Hepatocyte (in vitro differentiated cells): ENCODE results near the gene AP1S3. TPM values are rescaled to one million over a fixed set of nuclear protein-coding genes. Genes with fewer than 3 reads are reported as not detected.

Source experiments
- DNase-seq: peaks from one replicate; pipeline ENCODE4 v3.0.0-alpha.2; 2016; ENCODE audit warnings: low spot score
- H2AFZ ChIP-seq: fragments of 200-600 bp; sonication (generic); 2 replicates; pipeline ENCODE4 v1.6.0; 2016; ENCODE audit warnings: antibody characterized with exemption, mild to moderate bottlenecking
- H3K27ac ChIP-seq: fragments of 200-600 bp; sonication (generic); 2 replicates; pipeline ENCODE4 v1.5.1; 2016; ENCODE audit warnings: mild to moderate bottlenecking
- H3K27me3 ChIP-seq: fragments of 200-600 bp; sonication (generic); 2 replicates; pipeline ENCODE4 v1.6.1; 2016
- H3K36me3 ChIP-seq: fragments of 200-600 bp; sonication (generic); replicated peaks from 2 replicates; pipeline ENCODE4 v1.5.1; 2016; ENCODE audit warnings: low read depth; ENCODE audit not compliant: insufficient read depth
- H3K4me1 ChIP-seq: fragments of 200-600 bp; sonication (generic); 2 replicates; pipeline ENCODE4 v1.5.1; 2016; ENCODE audit warnings: mild to moderate bottlenecking, moderate library complexity; ENCODE audit not compliant: insufficient read depth
- H3K4me2 ChIP-seq: fragments of 200-600 bp; sonication (generic); 2 replicates; pipeline ENCODE4 v1.6.0; 2016
- H3K4me3 ChIP-seq: fragments of 200-600 bp; sonication (generic); 2 replicates; pipeline ENCODE4 v1.5.1; 2016; ENCODE audit warnings: mild to moderate bottlenecking
- H3K79me2 ChIP-seq: fragments of 200-600 bp; sonication (generic); 2 replicates; pipeline ENCODE4 v1.6.0; 2017; ENCODE audit warnings: mild to moderate bottlenecking
- H3K9me2 ChIP-seq: fragments of 200-600 bp; sonication (generic); replicated peaks from 2 replicates; pipeline ENCODE4 v1.6.0; 2017; ENCODE audit warnings: mild to moderate bottlenecking; ENCODE audit not compliant: insufficient read depth
- H3K9me3 ChIP-seq: fragments of 200-600 bp; sonication (generic); 2 replicates; pipeline ENCODE4 v1.5.1; 2016; ENCODE audit warnings: low read depth, mild to moderate bottlenecking
- H4K20me1 ChIP-seq: fragments of 200-600 bp; sonication (generic); 2 replicates; pipeline ENCODE4 v1.6.0; 2016; ENCODE audit warnings: mild to moderate bottlenecking; ENCODE audit not compliant: insufficient read depth, poor library complexity, severe bottlenecking
- EZH2 ChIP-seq: fragments of 200-600 bp; sonication (generic); IDR thresholded peaks from 2 replicates; pipeline ENCODE4 v1.6.1; 2016; ENCODE audit warnings: antibody characterized with exemption, mild to moderate bottlenecking, borderline replicate concordance
- EZH2phosphoT487 ChIP-seq: fragments of 200-600 bp; sonication (generic); IDR thresholded peaks from one replicate; pipeline ENCODE4 v1.6.1; 2018; ENCODE audit warnings: antibody characterized with exemption, mild to moderate bottlenecking, low read depth, moderate library complexity; ENCODE audit not compliant: unreplicated experiment, severe bottlenecking
- WGBS: methylation state at CpG from one replicate; pipeline ENCODE4 v1.1.6; 2016; ENCODE audit warnings: low lambda C conversion rate; ENCODE audit errors: missing lambda C conversion rate; 5-methylcytosine and 5-hydroxymethylcytosine counted together
- polyA plus RNA-seq: library from polyadenylated mRNA; unstranded; fragments of >200 nt; fragmentation: Nextera tagmentation; extraction: Ambion mirVana; gene quantifications from 2 replicates; pipeline ENCODE4 v1.2.1, GENCODE V29; 2016
- total RNA-seq: library from RNA; depleted of rRNA; stranded (reverse); fragments of >200 nt; gene quantifications from 2 replicates; pipeline ENCODE4 v1.2.3, GENCODE V29; 2014
- TF ChIP-seq, protein P1 (sequence below): fragments of 200-600 bp; sonication (generic); IDR thresholded peaks from 2 replicates; pipeline ENCODE4 v1.5.1; 2016; ENCODE audit warnings: antibody characterized with exemption, mild to moderate bottlenecking; ENCODE audit not compliant: poor library complexity

AP1S3 gene
- total and polyA plus RNA-seq, 2 experiments from 2014 or later = 16.5 to 30.7 TPM

DNA sequence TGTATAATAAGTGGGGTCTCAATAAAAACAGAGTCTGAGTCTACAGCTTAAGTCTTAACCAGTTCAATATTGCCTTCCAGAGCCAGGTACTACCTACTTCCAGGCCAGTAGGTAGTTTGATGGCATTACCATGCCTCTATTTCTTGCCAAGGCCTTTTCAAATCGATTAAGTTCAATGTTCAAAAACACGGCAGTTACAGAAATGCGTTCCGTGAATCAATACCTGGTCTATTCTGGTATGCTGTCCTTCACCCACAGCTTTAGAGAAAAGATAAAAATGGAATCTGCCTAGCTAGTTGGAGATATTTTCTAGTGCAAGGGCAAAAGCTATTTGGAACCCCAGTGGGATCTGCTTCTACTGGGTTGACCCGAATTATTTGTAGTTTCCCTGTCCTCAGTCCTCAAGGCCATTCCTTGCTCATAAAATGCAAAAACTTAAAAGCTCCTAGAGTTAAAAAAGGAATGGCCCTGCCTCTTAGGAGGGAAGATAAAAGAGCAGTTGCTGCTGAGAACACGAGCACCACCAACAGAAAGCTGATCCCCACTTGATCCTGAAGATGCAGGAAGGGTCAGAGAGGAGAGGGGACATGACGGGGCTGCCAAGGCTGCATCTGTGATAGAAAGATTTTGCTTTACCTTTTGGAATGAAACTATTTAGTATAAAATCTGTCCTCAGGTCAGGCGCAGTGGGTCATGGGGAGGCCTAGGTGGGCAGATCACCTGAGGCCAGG, 125.6 kb downstream of the AP1S3 start:
- no peak for TF ChIP-seq EZH2phosphoT487
- TF ChIP-seq, protein P1, sequence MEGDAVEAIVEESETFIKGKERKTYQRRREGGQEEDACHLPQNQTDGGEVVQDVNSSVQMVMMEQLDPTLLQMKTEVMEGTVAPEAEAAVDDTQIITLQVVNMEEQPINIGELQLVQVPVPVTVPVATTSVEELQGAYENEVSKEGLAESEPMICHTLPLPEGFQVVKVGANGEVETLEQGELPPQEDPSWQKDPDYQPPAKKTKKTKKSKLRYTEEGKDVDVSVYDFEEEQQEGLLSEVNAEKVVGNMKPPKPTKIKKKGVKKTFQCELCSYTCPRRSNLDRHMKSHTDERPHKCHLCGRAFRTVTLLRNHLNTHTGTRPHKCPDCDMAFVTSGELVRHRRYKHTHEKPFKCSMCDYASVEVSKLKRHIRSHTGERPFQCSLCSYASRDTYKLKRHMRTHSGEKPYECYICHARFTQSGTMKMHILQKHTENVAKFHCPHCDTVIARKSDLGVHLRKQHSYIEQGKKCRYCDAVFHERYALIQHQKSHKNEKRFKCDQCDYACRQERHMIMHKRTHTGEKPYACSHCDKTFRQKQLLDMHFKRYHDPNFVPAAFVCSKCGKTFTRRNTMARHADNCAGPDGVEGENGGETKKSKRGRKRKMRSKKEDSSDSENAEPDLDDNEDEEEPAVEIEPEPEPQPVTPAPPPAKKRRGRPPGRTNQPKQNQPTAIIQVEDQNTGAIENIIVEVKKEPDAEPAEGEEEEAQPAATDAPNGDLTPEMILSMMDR = no peak
- no peak for TF ChIP-seq EZH2
- Histone ChIP-seq H3K27me3 (no peaks in the 10 kb centered on the region), H2AFZ (no peak overlapping the region), H3K27ac (no peak overlapping the region), H3K4me3 (no peak overlapping the region), H3K4me1 (no peaks in the 10 kb centered on the region), H3K9me3 (peaks cover 2% of the 10 kb centered on the region), H3K9me2 (no peaks in the 10 kb centered on the region), H4K20me1 (no peaks in the 10 kb centered on the region), H3K4me2 (no peak overlapping the region), H3K36me3 (no peaks in the 10 kb centered on the region), H3K79me2 (no peaks in the 10 kb centered on the region)
- DNase-seq = no peak
- WGBS = 83% methylated on average over 8 of the region's 8 CpGs

Other genes starting within 250 kb of the AP1S3 start
- gene SCG2, start 235.2 kb downstream of the AP1S3 start, total RNA-seq = 14.0 and 14.2 TPM in 2 replicates
- gene SCG2, start 235.2 kb downstream of the AP1S3 start, polyA plus RNA-seq = 21.8 and 23.0 TPM in 2 replicates
- gene WDFY1, start 107.8 kb upstream of the AP1S3 start, total RNA-seq = 66.6 and 68.3 TPM in 2 replicates
- gene WDFY1, start 107.8 kb upstream of the AP1S3 start, polyA plus RNA-seq = 40.4 and 45.6 TPM in 2 replicates
- 46.5 and 49.5 TPM in 2 replicates for gene MRPL44, start 119.9 kb upstream of the AP1S3 start, total RNA-seq
- 24.7 and 29.0 TPM in 2 replicates for gene MRPL44, start 119.9 kb upstream of the AP1S3 start, polyA plus RNA-seq
- 153 and 186 TPM in 2 replicates for gene SERPINE2, start 201.7 kb upstream of the AP1S3 start, total RNA-seq
- 394 and 427 TPM in 2 replicates for gene SERPINE2, start 201.7 kb upstream of the AP1S3 start, polyA plus RNA-seq